Measurements from ENCODE around the gene MIOS. TPM values are rescaled to one million over a fixed set of nuclear protein-coding genes. Genes with fewer than 3 reads are reported as not detected.
A peak's percentile ranks its signal among the peaks of the same experiment; 100 is the strongest.

Gene MIOS
- total RNA-seq, 1 donor from 2014 or later, result 81.3 TPM

GRCh38 chr7:7565746-7566650, 686 bp upstream of the MIOS start:
- intact Hi-C loops (cut with micrococcal nuclease), result loop anchor here (1.0 to 5.0 kb wide), 3 partner anchors 196 to 859 kb away; partner anchors contain the start of genes C1GALT1 and ZNF12
- peak; percentile 2 for ATAC-seq (ENCODE audit: low read depth)
- H3K4me3 Mint-ChIP-seq, result no peak overlapping the region
- H3K27me3 Mint-ChIP-seq, result no peaks in the 10 kb centered on the region
- DNase-seq, result no peak
- H3K4me1 Mint-ChIP-seq, result peaks cover 35% of the 10 kb centered on the region
- CTCF ChIA-PET, result no interaction called here
- no peak for TF ChIP-seq CTCF (IDR thresholded peaks at IDR 0.05)
- H3K9me3 Mint-ChIP-seq, result no peaks in the 10 kb centered on the region
- no peak overlapping the region for H3K27ac Mint-ChIP-seq
- peaks cover 24% of the 10 kb centered on the region for H3K36me3 Mint-ChIP-seq (ENCODE audit: low read depth)
- POLR2A ChIA-PET, result interaction anchor here (2.2 to 3.8 kb wide), 2 partner anchors 75 to 384 kb away, joined by 7 to 30 read pairs; partner anchors contain the start of genes C1GALT1 and UMAD1

GRCh38 chr7:7567898-7568531, 1.3 kb downstream of the MIOS start:
- Mint-ChIP-seq H3K36me3 (ENCODE audit: low read depth) (peaks cover 36% of the 10 kb centered on the region), H3K27me3 (no peaks in the 10 kb centered on the region), H3K4me3 (peak overlapping the region; percentile 85), H3K27ac (peak overlapping the region; percentile 90), H3K4me1 (peaks cover 42% of the 10 kb centered on the region), H3K9me3 (no peaks in the 10 kb centered on the region)
- intact Hi-C loops (cut with micrococcal nuclease), result loop anchor here (1.0 to 5.0 kb wide), 5 partner anchors 194 to 861 kb away; partner anchors contain the start of genes GLCCI1 and ZNF12
- CTCF ChIA-PET, result no interaction called here
- DNase-seq, result no peak
- POLR2A ChIA-PET, result interaction anchor here (0.7 to 3.8 kb wide), 7 partner anchors 8 to 402 kb away, joined by 3 to 30 read pairs (median 3); partner anchors contain the start of genes C1GALT1 and UMAD1
- ATAC-seq (ENCODE audit: low read depth), result no peak
- TF ChIP-seq CTCF (IDR thresholded peaks at IDR 0.05), result no peak

- intact Hi-C loops (cut with micrococcal nuclease), result loop anchor here (2.0 to 5.0 kb wide), 4 partner anchors 194 to 861 kb away; partner anchors contain the start of gene ZNF12
- no peak for TF ChIP-seq CTCF (IDR thresholded peaks at IDR 0.05)
- Mint-ChIP-seq H3K27me3 (no peaks in the 10 kb centered on the region), H3K27ac (peak overlapping the region; percentile 90), H3K4me1 (peaks cover 46% of the 10 kb centered on the region), H3K4me3 (peak overlapping the region; percentile 85), H3K36me3 (ENCODE audit: low read depth) (peaks cover 41% of the 10 kb centered on the region), H3K9me3 (no peaks in the 10 kb centered on the region)
- DNase-seq, result no peak
- POLR2A ChIA-PET, result interaction anchor here (0.6 to 3.8 kb wide), 7 partner anchors 8 to 545 kb away, joined by 3 to 30 read pairs (median 3); partner anchors contain the start of genes C1GALT1 and UMAD1
- no peak for ATAC-seq (ENCODE audit: low read depth)
- CTCF ChIA-PET, result interaction anchor here (0.5 to 0.9 kb wide), 2 partner anchors 387 to 729 kb away, joined by 3 to 4 read pairs; no protein-coding TSS in a partner anchor
These were observed 1.9 kb downstream of the MIOS start for GRCh38 chr7:7568553-7568952.

GRCh38 chr7:7569081-7569527, 2.4 kb downstream of the MIOS start:
- ChIA-PET CTCF (interaction anchor here (0.5 to 0.9 kb wide), 2 partner anchors 387 to 728 kb away, joined by 3 to 4 read pairs; no protein-coding TSS in a partner anchor), POLR2A (interaction anchor here (0.5 to 3.8 kb wide), 6 partner anchors 9 to 544 kb away, joined by 3 to 30 read pairs (median 3); partner anchors contain the start of genes C1GALT1 and UMAD1)
- peak overlapping the region; percentile 85 for H3K4me3 Mint-ChIP-seq
- TF ChIP-seq CTCF (IDR thresholded peaks at IDR 0.05), result no peak
- ATAC-seq (ENCODE audit: low read depth) (peak; percentile 45), DNase-seq (no peak)
- intact Hi-C loops (cut with micrococcal nuclease), result loop anchor here (1.0 to 5.0 kb wide), 6 partner anchors 9 to 862 kb away; partner anchors contain the start of genes UMAD1 and ZNF12
- H3K4me1 Mint-ChIP-seq, result peaks cover 52% of the 10 kb centered on the region
- peaks cover 45% of the 10 kb centered on the region for H3K36me3 Mint-ChIP-seq (ENCODE audit: low read depth)
- H3K9me3 Mint-ChIP-seq, result no peaks in the 10 kb centered on the region
- H3K27me3 Mint-ChIP-seq, result no peaks in the 10 kb centered on the region
- peak overlapping the region; percentile 90 for H3K27ac Mint-ChIP-seq
